GM21447 (cell line): ENCODE measurements around the gene SNED1.

Experiments
- ATAC-seq: cut with Tn5 transposase; IDR thresholded peaks from one replicate; pipeline ENCODE4 v1.9.1; 2021; ENCODE audit not compliant: unreplicated experiment

Gene SNED1

DNA sequence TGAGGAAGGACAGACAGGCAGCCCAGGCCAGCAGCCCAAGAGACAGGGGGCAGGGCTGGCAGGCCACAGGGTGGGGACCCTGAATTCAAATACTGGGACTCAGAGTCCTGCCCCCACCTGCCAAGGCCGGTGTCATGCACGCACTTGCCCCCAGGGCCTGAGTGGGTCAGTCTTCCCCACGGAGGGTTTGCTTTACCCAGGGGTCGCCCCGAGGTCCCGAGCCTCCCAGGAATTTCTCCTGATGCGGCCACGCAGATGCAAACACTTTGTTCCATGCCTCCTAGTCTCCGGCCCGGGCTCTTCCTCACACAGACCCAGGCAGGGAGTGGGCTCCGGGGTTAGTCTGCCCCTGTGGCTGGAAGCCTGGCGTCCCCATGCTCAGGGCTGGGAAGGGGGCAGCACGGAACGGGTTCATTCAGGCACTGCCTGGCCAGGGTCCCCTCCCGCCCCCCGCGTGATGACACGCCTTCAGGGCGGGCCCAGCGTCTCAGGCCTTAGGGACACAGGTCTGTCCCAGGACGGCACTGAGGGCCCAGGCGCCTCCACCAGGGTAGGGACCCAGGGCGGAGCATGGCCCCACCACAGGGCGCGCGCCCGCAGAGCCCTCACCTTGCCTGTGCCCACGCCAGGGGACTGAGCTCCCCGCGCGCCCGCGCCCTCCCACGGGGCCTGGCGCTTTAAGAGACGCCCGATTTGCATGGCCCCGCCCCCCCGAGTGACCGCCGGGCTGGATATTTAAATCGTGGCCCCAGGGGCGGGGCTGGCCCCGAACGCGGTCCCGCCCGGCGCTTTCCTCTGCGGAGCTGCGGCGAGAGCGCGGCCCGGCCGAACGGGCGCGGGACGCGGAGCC is at the start of gene SNED1:
TSS of gene SNED1 (plus strand) at position 763 of the 850 bp plus-strand sequence. CDS start 220 bp downstream, outside the sequence.
- no peak for ATAC-seq

GRCh38 chr2:240948905-240949790 is 49.3 kb upstream of the SNED1 start:
- no peak for ATAC-seq

- ATAC-seq: no peak
Observed at GRCh38 chr2:240949791-240950705, 48.4 kb upstream of the SNED1 start.

DNA sequence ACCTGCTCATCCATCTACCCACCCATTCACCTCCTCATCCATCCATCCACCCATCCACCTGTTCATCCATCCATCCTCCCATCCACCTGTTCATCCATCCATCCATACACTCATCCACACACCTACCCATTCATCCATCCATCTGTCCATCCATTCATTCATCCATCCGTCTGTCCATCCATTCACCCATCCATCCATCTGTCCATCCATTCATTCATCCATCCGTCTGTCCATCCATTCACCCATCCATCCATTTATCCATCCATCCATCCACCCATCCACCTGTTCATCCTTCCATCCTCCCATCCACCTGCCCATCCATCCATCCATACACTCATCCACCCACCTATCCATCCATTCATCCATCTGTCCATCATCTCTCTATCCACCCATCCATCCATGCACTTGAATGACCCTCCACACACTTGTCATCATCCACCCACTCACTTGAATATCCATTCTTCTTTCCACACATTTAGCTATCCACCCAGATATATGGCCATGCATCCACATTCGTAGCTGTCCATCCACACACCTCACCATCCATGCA is 47.3 kb upstream of the SNED1 start:
- no peak for ATAC-seq

DNA sequence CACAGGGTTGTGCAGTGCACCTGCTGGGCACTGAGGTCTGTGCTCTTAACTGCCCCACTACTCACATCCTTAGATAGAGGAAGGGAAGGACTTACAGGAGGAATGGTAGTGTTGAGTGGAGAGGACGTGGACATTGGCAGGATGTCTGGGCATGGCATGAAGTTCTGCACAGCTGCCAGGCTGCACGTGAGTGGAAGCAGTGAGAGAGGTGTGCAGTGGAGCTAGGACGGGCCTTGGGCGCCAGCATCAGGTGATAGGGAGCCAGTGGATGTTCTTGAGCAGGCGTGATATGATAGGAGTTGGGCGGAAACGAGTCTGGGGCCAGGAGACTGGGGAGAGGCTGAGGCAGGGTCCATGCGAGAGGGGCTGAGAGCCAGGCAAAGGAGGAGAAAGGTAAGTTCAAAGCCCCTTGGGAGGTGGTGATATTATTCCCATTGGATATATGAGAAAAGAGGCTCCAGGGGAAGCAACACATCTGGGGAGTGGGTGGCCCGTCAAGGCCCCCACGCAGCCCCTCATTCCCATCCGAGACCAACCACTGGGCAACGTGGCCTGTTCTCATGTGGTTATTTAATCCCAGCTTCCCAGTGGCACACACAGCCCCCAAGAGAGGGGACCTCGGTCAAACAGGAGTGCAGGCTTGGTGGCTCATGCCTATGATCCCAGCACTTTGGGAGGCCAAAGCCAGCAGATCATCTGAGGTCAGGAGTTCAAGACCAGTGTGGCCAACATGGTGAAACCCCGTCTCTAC is 45.7 kb upstream of the SNED1 start:
- no peak for ATAC-seq

GRCh38 chr2:240953426-240954410 is 44.7 kb upstream of the SNED1 start:
- no peak for ATAC-seq

DNA sequence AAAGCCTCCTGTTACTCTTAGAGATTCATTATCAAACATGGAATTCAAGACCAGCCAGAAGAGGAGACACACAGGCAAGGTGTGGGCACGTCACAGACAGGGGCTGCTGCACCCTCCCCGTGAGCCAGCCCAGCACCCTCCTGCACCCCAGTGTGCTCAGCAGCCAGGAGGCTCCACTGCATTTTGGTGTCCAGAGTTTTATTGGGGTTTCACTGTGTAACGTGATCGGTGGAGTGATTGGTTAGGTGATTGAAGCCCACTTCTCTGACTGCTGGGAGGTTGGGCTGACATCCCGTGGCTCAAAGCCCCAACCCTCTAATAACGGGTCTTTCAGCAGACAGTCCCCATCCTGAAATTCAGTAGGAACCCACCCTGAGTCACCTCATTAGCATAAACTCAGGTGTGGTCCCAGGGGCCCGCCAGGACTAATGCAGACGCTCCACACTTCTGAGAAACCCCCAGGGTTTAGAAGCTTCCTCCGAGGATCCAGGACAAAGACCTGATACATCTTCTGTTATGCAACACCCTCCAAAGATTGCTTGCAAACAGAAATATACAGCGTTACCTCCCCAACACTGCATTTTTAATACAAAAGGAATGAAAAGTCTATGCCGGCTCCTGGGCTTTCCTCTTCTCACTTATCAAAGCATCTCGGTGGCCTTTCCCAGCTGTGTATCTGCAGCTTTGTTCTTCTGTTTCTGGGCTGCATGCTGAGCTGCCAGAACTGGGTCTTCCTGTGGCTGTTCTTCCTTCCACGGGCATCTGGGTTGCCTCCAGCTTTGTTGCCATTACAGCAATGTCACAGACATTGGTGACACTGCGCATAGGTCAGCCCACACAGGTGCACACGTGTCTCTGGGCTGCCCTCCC is 43.7 kb upstream of the SNED1 start:
- ATAC-seq: no peak

GRCh38 chr2:240955306-240956170 is 42.9 kb upstream of the SNED1 start:
- ATAC-seq: no peak

DNA sequence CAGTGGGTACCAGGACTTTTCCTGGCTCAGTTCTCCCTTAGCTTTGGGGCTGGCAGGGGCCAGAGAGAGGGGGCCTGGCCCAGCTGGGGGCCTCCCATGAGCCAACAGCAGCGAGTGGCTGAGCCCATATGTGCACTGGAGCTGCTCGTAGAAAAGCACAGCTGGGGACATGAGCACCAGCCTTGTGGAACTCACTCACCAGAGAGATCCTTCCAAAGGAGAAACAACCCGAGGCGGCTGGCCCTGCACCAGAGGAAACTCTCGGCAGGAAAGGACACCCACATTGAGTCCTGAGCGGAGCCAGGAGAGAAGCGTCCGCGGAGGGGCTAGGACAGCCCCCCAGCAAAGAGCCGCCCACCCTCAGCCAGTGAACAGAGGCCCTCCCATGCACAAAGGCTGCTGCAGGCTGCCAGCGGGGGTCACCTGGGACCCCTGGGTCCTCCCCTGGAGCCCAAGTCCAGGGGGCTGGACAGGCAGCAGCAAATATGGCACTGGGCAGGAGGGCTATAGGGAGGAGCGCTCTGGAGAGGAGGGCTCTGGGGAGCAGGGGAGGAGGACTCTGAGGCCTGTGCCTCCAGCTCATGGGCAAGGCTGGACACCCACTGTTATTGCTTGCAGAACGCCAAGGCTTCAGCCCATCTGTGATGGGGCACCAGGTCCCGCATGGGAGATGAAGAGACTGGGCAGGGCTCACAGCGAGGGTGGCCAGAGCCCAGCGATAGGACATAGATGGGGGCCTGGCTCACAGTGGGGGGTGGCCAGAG is 42.1 kb upstream of the SNED1 start:
- no peak for ATAC-seq

DNA sequence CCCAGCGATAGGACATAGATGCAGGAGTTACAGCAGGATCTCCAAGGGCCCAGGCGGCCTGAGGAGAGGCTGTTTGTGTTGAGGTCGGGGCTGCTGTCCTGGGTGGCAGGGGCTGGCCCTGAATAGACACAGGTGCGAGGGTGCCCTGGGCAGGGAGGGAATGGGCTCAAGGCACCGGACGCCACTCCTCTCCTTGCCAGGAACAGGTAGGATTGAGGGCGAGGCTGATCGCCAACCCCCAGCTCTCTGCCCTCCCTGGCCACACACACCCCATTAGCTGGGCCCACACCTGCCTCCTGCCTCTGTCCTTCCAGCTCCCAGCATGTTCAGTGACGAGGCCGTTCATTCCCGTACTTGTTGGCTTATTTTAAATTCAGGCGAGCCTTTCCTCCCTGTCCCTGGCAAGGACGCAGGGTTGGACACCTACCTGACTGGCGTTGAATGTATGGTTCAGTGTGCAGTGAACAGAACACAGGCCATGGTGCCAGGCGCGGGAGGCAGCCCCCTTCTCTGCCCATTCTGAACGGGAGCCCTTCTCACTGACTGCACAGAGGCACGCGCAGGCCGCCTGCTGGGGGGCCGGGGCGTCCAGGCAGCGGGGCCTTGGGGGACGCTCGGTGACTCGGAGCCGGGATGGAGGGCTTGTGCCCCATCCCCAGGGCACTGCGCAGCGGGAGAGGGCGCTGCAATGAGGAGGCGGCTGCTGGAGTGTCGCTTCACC is 41.3 kb upstream of the SNED1 start:
- ATAC-seq: no peak

- no peak for ATAC-seq
Observed at GRCh38 chr2:240957656-240958365, 40.6 kb upstream of the SNED1 start.

DNA sequence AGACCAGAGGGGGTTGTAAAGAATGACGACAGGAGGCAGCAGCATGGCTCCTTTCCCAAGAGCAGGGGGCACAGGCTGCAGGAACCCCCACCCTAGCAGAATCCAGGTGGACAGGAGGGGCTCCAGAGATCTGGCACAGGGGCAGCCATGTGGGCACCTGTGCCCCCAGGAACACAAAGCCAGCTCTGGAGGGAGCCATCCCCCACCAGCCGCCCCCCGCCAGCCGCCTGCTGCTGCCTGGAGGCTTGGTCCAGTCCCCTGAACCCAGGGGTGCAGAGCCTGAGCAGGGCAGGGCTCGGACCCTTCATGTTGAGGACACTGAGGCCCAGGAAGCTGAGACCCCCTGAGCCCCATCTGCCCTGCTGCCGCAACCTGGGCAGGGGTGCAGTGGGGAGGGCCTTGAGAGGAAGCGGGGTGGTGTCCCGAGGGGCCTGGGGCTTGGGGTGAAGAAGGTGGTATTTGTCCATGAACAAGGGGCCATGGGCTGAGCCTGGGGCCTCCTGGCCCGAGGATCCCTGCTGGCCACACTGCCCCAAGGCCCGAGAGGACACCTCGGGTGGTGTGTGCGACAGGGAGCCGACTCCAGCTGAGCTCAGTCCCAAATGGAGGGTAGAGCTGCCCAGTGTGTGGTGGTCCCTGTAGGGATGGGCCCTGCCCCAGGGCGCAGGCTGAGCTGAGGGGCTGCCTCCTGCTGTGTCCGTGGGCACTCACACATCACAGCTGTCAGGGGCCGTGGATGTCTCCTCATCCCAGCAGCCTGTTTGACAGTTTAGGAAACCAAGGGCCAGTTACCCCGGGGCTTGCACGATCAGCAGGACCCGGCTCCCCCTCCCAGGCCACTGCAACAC is 39.8 kb upstream of the SNED1 start:
- ATAC-seq: no peak

GRCh38 chr2:240959214-240959940 is 39.0 kb upstream of the SNED1 start:
- no peak for ATAC-seq
